Measurements from ENCODE around the gene ULK4.

DNA sequence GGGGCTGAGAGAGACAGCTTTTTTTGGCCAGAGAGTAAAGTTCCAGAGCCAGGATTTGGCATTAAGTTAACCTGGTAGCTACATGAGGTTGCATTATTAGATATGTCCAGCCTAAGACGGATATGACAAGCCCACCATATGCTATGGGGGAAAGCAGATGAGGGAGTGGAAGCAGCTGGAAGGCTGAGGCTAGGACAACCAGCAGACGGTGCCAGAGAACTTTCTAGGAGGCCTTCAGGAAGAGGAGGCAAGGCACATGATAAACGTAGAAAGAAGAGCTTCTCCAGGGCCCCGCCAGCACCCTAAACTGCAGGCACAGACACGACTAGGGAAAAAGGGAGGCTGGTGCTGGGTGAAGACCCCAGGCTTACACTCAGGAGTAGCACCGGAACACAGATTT is 675.6 kb downstream of the ULK4 start:
- TF ChIP-seq, protein P1, sequence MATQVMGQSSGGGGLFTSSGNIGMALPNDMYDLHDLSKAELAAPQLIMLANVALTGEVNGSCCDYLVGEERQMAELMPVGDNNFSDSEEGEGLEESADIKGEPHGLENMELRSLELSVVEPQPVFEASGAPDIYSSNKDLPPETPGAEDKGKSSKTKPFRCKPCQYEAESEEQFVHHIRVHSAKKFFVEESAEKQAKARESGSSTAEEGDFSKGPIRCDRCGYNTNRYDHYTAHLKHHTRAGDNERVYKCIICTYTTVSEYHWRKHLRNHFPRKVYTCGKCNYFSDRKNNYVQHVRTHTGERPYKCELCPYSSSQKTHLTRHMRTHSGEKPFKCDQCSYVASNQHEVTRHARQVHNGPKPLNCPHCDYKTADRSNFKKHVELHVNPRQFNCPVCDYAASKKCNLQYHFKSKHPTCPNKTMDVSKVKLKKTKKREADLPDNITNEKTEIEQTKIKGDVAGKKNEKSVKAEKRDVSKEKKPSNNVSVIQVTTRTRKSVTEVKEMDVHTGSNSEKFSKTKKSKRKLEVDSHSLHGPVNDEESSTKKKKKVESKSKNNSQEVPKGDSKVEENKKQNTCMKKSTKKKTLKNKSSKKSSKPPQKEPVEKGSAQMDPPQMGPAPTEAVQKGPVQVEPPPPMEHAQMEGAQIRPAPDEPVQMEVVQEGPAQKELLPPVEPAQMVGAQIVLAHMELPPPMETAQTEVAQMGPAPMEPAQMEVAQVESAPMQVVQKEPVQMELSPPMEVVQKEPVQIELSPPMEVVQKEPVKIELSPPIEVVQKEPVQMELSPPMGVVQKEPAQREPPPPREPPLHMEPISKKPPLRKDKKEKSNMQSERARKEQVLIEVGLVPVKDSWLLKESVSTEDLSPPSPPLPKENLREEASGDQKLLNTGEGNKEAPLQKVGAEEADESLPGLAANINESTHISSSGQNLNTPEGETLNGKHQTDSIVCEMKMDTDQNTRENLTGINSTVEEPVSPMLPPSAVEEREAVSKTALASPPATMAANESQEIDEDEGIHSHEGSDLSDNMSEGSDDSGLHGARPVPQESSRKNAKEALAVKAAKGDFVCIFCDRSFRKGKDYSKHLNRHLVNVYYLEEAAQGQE (IDR thresholded peaks at IDR 0.05; ENCODE audit: low read depth): no peak
- TF ChIP-seq, protein P2, sequence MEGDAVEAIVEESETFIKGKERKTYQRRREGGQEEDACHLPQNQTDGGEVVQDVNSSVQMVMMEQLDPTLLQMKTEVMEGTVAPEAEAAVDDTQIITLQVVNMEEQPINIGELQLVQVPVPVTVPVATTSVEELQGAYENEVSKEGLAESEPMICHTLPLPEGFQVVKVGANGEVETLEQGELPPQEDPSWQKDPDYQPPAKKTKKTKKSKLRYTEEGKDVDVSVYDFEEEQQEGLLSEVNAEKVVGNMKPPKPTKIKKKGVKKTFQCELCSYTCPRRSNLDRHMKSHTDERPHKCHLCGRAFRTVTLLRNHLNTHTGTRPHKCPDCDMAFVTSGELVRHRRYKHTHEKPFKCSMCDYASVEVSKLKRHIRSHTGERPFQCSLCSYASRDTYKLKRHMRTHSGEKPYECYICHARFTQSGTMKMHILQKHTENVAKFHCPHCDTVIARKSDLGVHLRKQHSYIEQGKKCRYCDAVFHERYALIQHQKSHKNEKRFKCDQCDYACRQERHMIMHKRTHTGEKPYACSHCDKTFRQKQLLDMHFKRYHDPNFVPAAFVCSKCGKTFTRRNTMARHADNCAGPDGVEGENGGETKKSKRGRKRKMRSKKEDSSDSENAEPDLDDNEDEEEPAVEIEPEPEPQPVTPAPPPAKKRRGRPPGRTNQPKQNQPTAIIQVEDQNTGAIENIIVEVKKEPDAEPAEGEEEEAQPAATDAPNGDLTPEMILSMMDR (IDR thresholded peaks at IDR 0.05 in 2 of 3, conservative IDR thresholded peaks at IDR 0.05 in 1 of 3; ENCODE audit: borderline replicate concordance in 1 of 3, insufficient read depth in 1 of 3, low read depth in 2 of 3, low read length in 2 of 3): no peak
